GM19468 (cell line): ENCODE measurements around the gene PLEKHA6.

ENCODE experiments used
- ATAC-seq: cut with Tn5 transposase; IDR thresholded peaks from one replicate; pipeline ENCODE4 v1.9.1; 2021; ENCODE audit warnings: mild to moderate bottlenecking, moderate library complexity, moderate number of reproducible peaks; ENCODE audit not compliant: unreplicated experiment; ENCODE audit errors: extremely low read depth

Gene PLEKHA6

GRCh38 chr1:204289280-204289679 lies 70.4 kb downstream of the PLEKHA6 start:
- no peak for ATAC-seq

GRCh38 chr1:204288021-204288588 lies 71.6 kb downstream of the PLEKHA6 start:
- no peak for ATAC-seq

- ATAC-seq: no peak
Observed at GRCh38 chr1:204287466-204287891, 72.2 kb downstream of the PLEKHA6 start.

GRCh38 chr1:204286831-204287421 lies 72.8 kb downstream of the PLEKHA6 start:
- ATAC-seq: no peak

- ATAC-seq: no peak
Observed at GRCh38 chr1:204286315-204286714, 73.4 kb downstream of the PLEKHA6 start.

GRCh38 chr1:204285436-204286305 lies 74.1 kb downstream of the PLEKHA6 start:
- no peak for ATAC-seq

- ATAC-seq: no peak
Observed at GRCh38 chr1:204284929-204285328, 74.8 kb downstream of the PLEKHA6 start.

GRCh38 chr1:204283711-204284651 lies 75.7 kb downstream of the PLEKHA6 start:
- no peak for ATAC-seq

GRCh38 chr1:204282761-204283221 lies 76.9 kb downstream of the PLEKHA6 start:
- ATAC-seq: no peak

GRCh38 chr1:204280099-204280961 lies 79.4 kb downstream of the PLEKHA6 start:
- ATAC-seq: no peak

GRCh38 chr1:204278958-204279357 lies 80.8 kb downstream of the PLEKHA6 start:
- no peak for ATAC-seq

GRCh38 chr1:204278251-204278650 lies 81.5 kb downstream of the PLEKHA6 start:
- ATAC-seq: no peak

- ATAC-seq: no peak
Observed at GRCh38 chr1:204277563-204278219, 82.0 kb downstream of the PLEKHA6 start.

GRCh38 chr1:204275695-204276370 lies 83.9 kb downstream of the PLEKHA6 start:
- no peak for ATAC-seq

GRCh38 chr1:204274446-204274845 lies 85.3 kb downstream of the PLEKHA6 start:
- ATAC-seq: no peak

- no peak for ATAC-seq
Observed at GRCh38 chr1:204272505-204272904, 87.2 kb downstream of the PLEKHA6 start.

- ATAC-seq: no peak
Observed at GRCh38 chr1:204271970-204272369, 87.8 kb downstream of the PLEKHA6 start.

GRCh38 chr1:204268101-204268500 lies 91.6 kb downstream of the PLEKHA6 start:
- no peak for ATAC-seq
